T-helper 22 cell (primary cell): ENCODE data around the gene USP47.

Experiments used
- DNase-seq: peaks from one replicate; pipeline ENCODE4 v3.0.0-alpha.2; 2020; ENCODE audit warnings: low read depth

Gene USP47

GRCh38 chr11:11867720-11868119, 25.9 kb downstream of the USP47 start:
- no peak for DNase-seq

- DNase-seq = no peak
Observed at GRCh38 chr11:11871991-11872401, 30.2 kb downstream of the USP47 start.

- no peak for DNase-seq
Observed at GRCh38 chr11:11876458-11876857, 34.7 kb downstream of the USP47 start.

- no peak for DNase-seq
Observed at GRCh38 chr11:11880179-11880578, 38.4 kb downstream of the USP47 start.

- DNase-seq = no peak
Observed at GRCh38 chr11:11882539-11882938, 40.8 kb downstream of the USP47 start.

- no peak for DNase-seq
Observed at GRCh38 chr11:11884351-11884750, 42.6 kb downstream of the USP47 start.

GRCh38 chr11:11884774-11885481, 43.2 kb downstream of the USP47 start:
- DNase-seq = no peak

GRCh38 chr11:11894486-11894885, 52.7 kb downstream of the USP47 start:
- no peak for DNase-seq

GRCh38 chr11:11895672-11896071, 53.9 kb downstream of the USP47 start:
- DNase-seq = no peak

GRCh38 chr11:11898648-11899047, 56.9 kb downstream of the USP47 start:
- DNase-seq = no peak

GRCh38 chr11:11899401-11899800, 57.6 kb downstream of the USP47 start:
- DNase-seq = no peak

GRCh38 chr11:11901929-11902328, 60.2 kb downstream of the USP47 start:
- no peak for DNase-seq

GRCh38 chr11:11909727-11910126, 68.0 kb downstream of the USP47 start:
- no peak for DNase-seq

- DNase-seq = no peak
Observed at GRCh38 chr11:11910541-11910940, 68.8 kb downstream of the USP47 start.

- no peak for DNase-seq
Observed at GRCh38 chr11:11913395-11913794, 71.6 kb downstream of the USP47 start.

GRCh38 chr11:11915625-11916024, 73.9 kb downstream of the USP47 start:
- DNase-seq = no peak

GRCh38 chr11:11916981-11917399, 75.2 kb downstream of the USP47 start:
- no peak for DNase-seq

- no peak for DNase-seq
Observed at GRCh38 chr11:11923828-11924227, 82.1 kb downstream of the USP47 start.

GRCh38 chr11:11929920-11930319, 88.1 kb downstream of the USP47 start:
- no peak for DNase-seq

- DNase-seq = no peak
Observed at GRCh38 chr11:11931461-11932055, 89.8 kb downstream of the USP47 start.

GRCh38 chr11:11935536-11935935, 93.8 kb downstream of the USP47 start:
- no peak for DNase-seq

- no peak for DNase-seq
Observed at GRCh38 chr11:11937433-11937832, 95.7 kb downstream of the USP47 start.

- DNase-seq = no peak
Observed at GRCh38 chr11:11937957-11938356, 96.2 kb downstream of the USP47 start.

- no peak for DNase-seq
Observed at GRCh38 chr11:11940551-11940950, 98.8 kb downstream of the USP47 start.
